H9 (cell line): Measurements from ENCODE around the gene RHEBL1. TPM values are rescaled to one million over a fixed set of nuclear protein-coding genes. Genes with fewer than 3 reads are reported as not detected.
A peak's percentile ranks its signal among the peaks of the same experiment; 100 is the strongest.

Experiments used
- DNase-seq: peaks from one replicate; pipeline ENCODE4 v3.0.0-alpha.2; 2017
- H2AFZ ChIP-seq: one replicate; pipeline ENCODE4 v1.6.1; 2013; ENCODE audit warnings: mild to moderate bottlenecking, low read length, control low read depth, moderate library complexity
- H2AK5ac ChIP-seq: 2 replicates; pipeline ENCODE4 v1.6.1; 2013; ENCODE audit warnings: low read length, control low read depth, mixed read lengths; ENCODE audit not compliant: insufficient read length
- H2BK120ac ChIP-seq: one replicate; pipeline ENCODE4 v1.6.1; 2013; ENCODE audit warnings: low read depth, mild to moderate bottlenecking, low read length, control low read depth, inconsistent platforms; ENCODE audit not compliant: poor library complexity, severe bottlenecking
- H2BK12ac ChIP-seq: 2 replicates; pipeline ENCODE4 v1.6.1; 2013; ENCODE audit warnings: low read length, control low read depth, mixed read lengths, low read depth; ENCODE audit not compliant: insufficient read length
- H2BK15ac ChIP-seq: 2 replicates; pipeline ENCODE4 v1.6.1; 2013; ENCODE audit warnings: low read depth, low read length, control low read depth
- H2BK20ac ChIP-seq: one replicate; pipeline ENCODE4 v1.6.1; 2013; ENCODE audit warnings: low read depth, mild to moderate bottlenecking, low read length, control low read depth, inconsistent platforms; ENCODE audit not compliant: poor library complexity, severe bottlenecking
- H2BK5ac ChIP-seq: 2 replicates; pipeline ENCODE4 v1.6.1; 2013; ENCODE audit warnings: low read length, control low read depth, mixed read lengths; ENCODE audit not compliant: insufficient read length
- H3K14ac ChIP-seq: 2 replicates; pipeline ENCODE4 v1.6.1; 2013; ENCODE audit warnings: low read length, control low read depth; ENCODE audit not compliant: insufficient read depth
- H3K18ac ChIP-seq: 2 replicates; pipeline ENCODE4 v1.6.1; 2013; ENCODE audit warnings: low read depth, mild to moderate bottlenecking, mixed read lengths, low read length, control low read depth; ENCODE audit not compliant: insufficient read length
- H3K23ac ChIP-seq: 2 replicates; pipeline ENCODE4 v1.6.1; 2013; ENCODE audit warnings: low read length, control low read depth, mixed read lengths, low read depth; ENCODE audit not compliant: insufficient read length
- H3K23me2 ChIP-seq: 2 replicates; pipeline ENCODE4 v1.6.1; 2013; ENCODE audit warnings: low read depth, mild to moderate bottlenecking, mixed read lengths, low read length, control low read depth; ENCODE audit not compliant: insufficient read length, poor library complexity, severe bottlenecking
- H3K27ac ChIP-seq: 2 replicates; pipeline ENCODE4 v1.5.1; 2013; ENCODE audit warnings: low read length, control low read depth, mixed read lengths, low read depth; ENCODE audit not compliant: insufficient read length
- H3K27me3 ChIP-seq: 2 replicates; pipeline ENCODE4 v1.6.1; 2013; ENCODE audit warnings: low read length, control low read depth, inconsistent platforms; ENCODE audit not compliant: insufficient read depth
- H3K4ac ChIP-seq: 2 replicates; pipeline ENCODE4 v1.6.1; 2013; ENCODE audit warnings: low read depth, mild to moderate bottlenecking, control low read depth, inconsistent platforms, low read length, moderate library complexity
- H3K4me1 ChIP-seq: 2 replicates; pipeline ENCODE4 v1.6.1; 2013; ENCODE audit warnings: low read length, control low read depth, inconsistent platforms; ENCODE audit not compliant: insufficient read depth
- H3K4me2 ChIP-seq: 2 replicates; pipeline ENCODE4 v1.6.1; 2013; ENCODE audit warnings: low read length, control low read depth, mixed read lengths; ENCODE audit not compliant: insufficient read length, insufficient read depth
- H3K56ac ChIP-seq: 2 replicates; pipeline ENCODE4 v1.6.1; 2013; ENCODE audit warnings: low read depth, mild to moderate bottlenecking, mixed read lengths, low read length, control low read depth; ENCODE audit not compliant: insufficient read length
- H3K79me1 ChIP-seq: 2 replicates; pipeline ENCODE4 v1.6.1; 2013; ENCODE audit warnings: low read depth, mild to moderate bottlenecking, moderate library complexity, low read length, control low read depth, inconsistent platforms; ENCODE audit not compliant: insufficient read depth, poor library complexity, severe bottlenecking
- H3K79me2 ChIP-seq: 2 replicates; pipeline ENCODE4 v1.6.1; 2013; ENCODE audit warnings: low read length, control low read depth, inconsistent platforms; ENCODE audit not compliant: insufficient read depth
- H3K9ac ChIP-seq: 2 replicates; pipeline ENCODE4 v1.6.1; 2013; ENCODE audit warnings: low read length, control low read depth, mixed read lengths; ENCODE audit not compliant: insufficient read length; ENCODE audit errors: extremely low read depth
- H3K9me3 ChIP-seq: one replicate; pipeline ENCODE4 v1.6.1; 2013; ENCODE audit warnings: low read depth, low read length, inconsistent platforms; ENCODE audit not compliant: control insufficient read depth
- H3T11ph ChIP-seq: one replicate; pipeline ENCODE4 v1.6.1; 2013; ENCODE audit warnings: mild to moderate bottlenecking, low read length, control low read depth, inconsistent platforms
- H4K20me1 ChIP-seq: one replicate; pipeline ENCODE4 v1.6.1; 2013; ENCODE audit not compliant: control insufficient read depth, insufficient read length, insufficient read depth
- H4K5ac ChIP-seq: 2 replicates; pipeline ENCODE4 v1.6.1; 2013; ENCODE audit warnings: low read depth, mild to moderate bottlenecking, mixed read lengths, low read length, control low read depth; ENCODE audit not compliant: insufficient read length
- H4K8ac ChIP-seq: replicated peaks from 2 replicates; pipeline ENCODE4 v1.6.1; 2013; ENCODE audit warnings: low read length, control low read depth, mixed read lengths, low read depth; ENCODE audit not compliant: insufficient read length
- H4K91ac ChIP-seq: 2 replicates; pipeline ENCODE4 v1.6.1; 2013; ENCODE audit warnings: low read depth, mild to moderate bottlenecking, moderate library complexity, mixed read lengths, low read length, control low read depth; ENCODE audit not compliant: insufficient read length
- H3K27ac Mint-ChIP-seq, 3 experiments: 2 replicates in 2 of 3; 3 replicates in 1 of 3; pipeline ENCODE4 v1.8.0; 2020 to 2021; ENCODE audit warnings: mixed read lengths in 3 of 3, mild to moderate bottlenecking in 1 of 3, moderate library complexity in 1 of 3
- H3K27me3 Mint-ChIP-seq: 2 replicates; pipeline ENCODE4 v1.8.0; 2021; ENCODE audit warnings: low read depth, mild to moderate bottlenecking, moderate library complexity, mixed read lengths
- H3K36me3 Mint-ChIP-seq, 3 experiments: 2 replicates in 2 of 3; 3 replicates in 1 of 3; pipeline ENCODE4 v1.8.0; 2020 to 2021; ENCODE audit warnings: low read depth in 3 of 3, mixed read lengths in 3 of 3; ENCODE audit not compliant: insufficient read depth in 1 of 3
- H3K4me1 Mint-ChIP-seq, 2 experiments: 2 replicates each; pipeline ENCODE4 v1.8.0; 2020; ENCODE audit warnings: mixed read lengths in 2 of 2
- H3K4me3 Mint-ChIP-seq, 2 experiments: 2 replicates in 1 of 2; 3 replicates in 1 of 2; pipeline ENCODE4 v1.8.0; 2020 to 2021; ENCODE audit warnings: mild to moderate bottlenecking in 2 of 2, mixed read lengths in 2 of 2, moderate library complexity in 1 of 2
- H3K9me3 Mint-ChIP-seq, 2 experiments: 2 replicates in 1 of 2; 3 replicates in 1 of 2; pipeline ENCODE4 v1.8.0; 2020; ENCODE audit warnings: mild to moderate bottlenecking in 2 of 2, mixed read lengths in 2 of 2, moderate library complexity in 1 of 2
- WGBS: extraction: QIAGEN DNeasy Blood & Tissue Kit; methylation state at CpG from one replicate; pipeline ENCODE4 v1.1.7; 2013; ENCODE audit warnings: missing lambda C conversion rate, low lambda C conversion rate, mixed read lengths; ENCODE audit not compliant: insufficient read length; ENCODE audit errors: extremely low coverage; 5-methylcytosine and 5-hydroxymethylcytosine counted together
- total RNA-seq: library from RNA; stranded (reverse); gene quantifications from 2 replicates; pipeline ENCODE4 v1.2.1, GENCODE V29; 2021
- TF ChIP-seq, protein P1 (sequence below): fragments of 200-600 bp; sonication (generic); conservative IDR thresholded peaks from 3 replicates; pipeline ENCODE4 v1.8.0; 2021; ENCODE audit warnings: antibody characterized with exemption, mild to moderate bottlenecking

The RHEBL1 gene
- total RNA-seq, 1 experiment from 2014 or later = 4.0 TPM

GRCh38 chr12:49058366-49059044, 11.3 kb downstream of the RHEBL1 start:
- Mint-ChIP-seq H3K9me3 (no peaks in the 10 kb centered on the region), H3K27ac (peak overlapping the region in 1 of 3 experiments; percentile 24; a peak in 1 of 7 replicates), H3K36me3 (peaks cover 20 to 28% (median 25%) of the 10 kb centered on the region in 3 experiments), H3K4me3 (peak overlapping the region; percentile 97), H3K27me3 (no peaks in the 10 kb centered on the region), H3K4me1 (peaks cover 50% of the 10 kb centered on the region in 2 experiments)
- Histone ChIP-seq H3K14ac (no peak overlapping the region), H2BK12ac (no peak overlapping the region), H3T11ph (no peak overlapping the region), H3K4ac (no peak overlapping the region), H2AK5ac (no peak overlapping the region), H3K27ac (no peak overlapping the region), H3K79me2 (peaks cover 48% of the 10 kb centered on the region), H4K20me1 (no peaks in the 10 kb centered on the region), H3K23me2 (peaks cover 24% of the 10 kb centered on the region), H2AFZ (no peak overlapping the region), H2BK20ac (no peak overlapping the region), H3K79me1 (peaks cover 30% of the 10 kb centered on the region), H3K27me3 (no peaks in the 10 kb centered on the region), H4K5ac (no peak overlapping the region), H3K18ac (no peak overlapping the region), H3K9me3 (no peaks in the 10 kb centered on the region), H2BK5ac (no peak overlapping the region), H2BK120ac (no peak overlapping the region), H2BK15ac (no peak overlapping the region), H3K4me1 (peaks cover 14% of the 10 kb centered on the region), H3K4me2 (peak overlapping the region; percentile 85), H3K56ac (no peak overlapping the region), H4K8ac (no peak overlapping the region), H3K23ac (no peak overlapping the region), H4K91ac (no peak overlapping the region), H3K9ac (peak overlapping the region; percentile 50)
- no peak for DNase-seq
- TF ChIP-seq, protein P1, sequence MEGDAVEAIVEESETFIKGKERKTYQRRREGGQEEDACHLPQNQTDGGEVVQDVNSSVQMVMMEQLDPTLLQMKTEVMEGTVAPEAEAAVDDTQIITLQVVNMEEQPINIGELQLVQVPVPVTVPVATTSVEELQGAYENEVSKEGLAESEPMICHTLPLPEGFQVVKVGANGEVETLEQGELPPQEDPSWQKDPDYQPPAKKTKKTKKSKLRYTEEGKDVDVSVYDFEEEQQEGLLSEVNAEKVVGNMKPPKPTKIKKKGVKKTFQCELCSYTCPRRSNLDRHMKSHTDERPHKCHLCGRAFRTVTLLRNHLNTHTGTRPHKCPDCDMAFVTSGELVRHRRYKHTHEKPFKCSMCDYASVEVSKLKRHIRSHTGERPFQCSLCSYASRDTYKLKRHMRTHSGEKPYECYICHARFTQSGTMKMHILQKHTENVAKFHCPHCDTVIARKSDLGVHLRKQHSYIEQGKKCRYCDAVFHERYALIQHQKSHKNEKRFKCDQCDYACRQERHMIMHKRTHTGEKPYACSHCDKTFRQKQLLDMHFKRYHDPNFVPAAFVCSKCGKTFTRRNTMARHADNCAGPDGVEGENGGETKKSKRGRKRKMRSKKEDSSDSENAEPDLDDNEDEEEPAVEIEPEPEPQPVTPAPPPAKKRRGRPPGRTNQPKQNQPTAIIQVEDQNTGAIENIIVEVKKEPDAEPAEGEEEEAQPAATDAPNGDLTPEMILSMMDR = no peak
- no CpG with 5 or more reads among the region's 5 CpGs for WGBS
